Mucosa of descending colon (tissue), 3 donors: ENCODE measurements around the gene RFESD. TPM values are rescaled to one million over a fixed set of nuclear protein-coding genes. Genes with fewer than 3 reads are reported as not detected.

ENCODE experiments used
- ATAC-seq: fragments of 200-7000 bp; cut with Tn5 transposase; one replicate; pipeline ENCODE4 v1.9.1; 2020; ENCODE audit warnings: mild to moderate bottlenecking, moderate library complexity
- DNase-seq, 3 donors: peaks; one replicate each; pipeline ENCODE4 v3.0.0-alpha.2; 2020
- H3K36me3 ChIP-seq: fragments of 200-600 bp; one replicate; pipeline ENCODE4 v1.8.0; 2021; ENCODE audit warnings: low read depth, mild to moderate bottlenecking
- H3K4me1 ChIP-seq: fragments of 200-600 bp; one replicate; pipeline ENCODE4 v1.8.0; 2021; ENCODE audit warnings: low read depth, mild to moderate bottlenecking
- H3K4me3 ChIP-seq: fragments of 200-600 bp; one replicate; pipeline ENCODE4 v1.8.0; 2021; ENCODE audit warnings: mild to moderate bottlenecking
- H3K9me3 ChIP-seq: fragments of 200-600 bp; one replicate; pipeline ENCODE4 v1.8.0; 2021; ENCODE audit warnings: mild to moderate bottlenecking
- intact Hi-C, 2 donors: fragments of 100-400 bp; cut with DNase I in 1 of 2; cut with micrococcal nuclease in 1 of 2; formaldehyde crosslinking; loops; one replicate each; pipeline versions ENCODE4 v1.11.0 to v1.11.1; 2022; cut with DNase I, micrococcal nuclease
- total RNA-seq, 3 donors: library from RNA; stranded (reverse); fragmentation: NEBNext Ultra II Directional in 2 of 3; extraction: Animal tissue kit (Norgen Biotek cat#: 25700) in 2 of 3; gene quantifications; one replicate each; pipeline versions ENCODE4 v1.2.1 to v1.2.4, GENCODE V29; 2021 to 2023
- TF ChIP-seq, protein P1 (sequence below): fragments of 200-600 bp; IDR thresholded peaks from one replicate; pipeline ENCODE4 v1.8.0; 2022; ENCODE audit warnings: antibody characterized with exemption, mild to moderate bottlenecking
- donor health status: DM: no; HTN: no; CAD: no; lungs with moderate emphysema.
- donor health status: DM: no; HTN: no; CAD: no.
- donor health status: DM: no; HTN: yes; CAD: no.

The RFESD gene
- total RNA-seq, 3 donors from 2014 or later: 0.31 to 2.5 (median 1.4) TPM

DNA sequence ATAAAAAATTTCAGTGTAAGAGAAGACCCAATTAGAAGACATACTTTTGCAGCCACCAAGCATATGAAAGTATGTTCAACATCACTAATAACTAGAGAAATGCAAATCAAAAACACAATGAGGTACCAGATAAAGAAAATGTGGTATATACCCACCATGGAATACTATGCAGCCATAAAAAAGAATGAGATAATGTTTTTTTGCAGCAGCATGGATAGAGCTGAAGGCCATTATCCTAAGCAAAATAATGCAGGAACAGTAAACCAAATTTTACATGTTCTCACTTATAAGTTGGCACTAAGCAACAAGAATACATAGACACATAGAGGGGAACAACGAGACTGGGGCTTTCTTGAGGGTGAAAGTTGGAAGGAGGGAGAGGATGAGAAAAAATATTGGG lies 43.1 kb downstream of the RFESD start:
- TF ChIP-seq, protein P1, sequence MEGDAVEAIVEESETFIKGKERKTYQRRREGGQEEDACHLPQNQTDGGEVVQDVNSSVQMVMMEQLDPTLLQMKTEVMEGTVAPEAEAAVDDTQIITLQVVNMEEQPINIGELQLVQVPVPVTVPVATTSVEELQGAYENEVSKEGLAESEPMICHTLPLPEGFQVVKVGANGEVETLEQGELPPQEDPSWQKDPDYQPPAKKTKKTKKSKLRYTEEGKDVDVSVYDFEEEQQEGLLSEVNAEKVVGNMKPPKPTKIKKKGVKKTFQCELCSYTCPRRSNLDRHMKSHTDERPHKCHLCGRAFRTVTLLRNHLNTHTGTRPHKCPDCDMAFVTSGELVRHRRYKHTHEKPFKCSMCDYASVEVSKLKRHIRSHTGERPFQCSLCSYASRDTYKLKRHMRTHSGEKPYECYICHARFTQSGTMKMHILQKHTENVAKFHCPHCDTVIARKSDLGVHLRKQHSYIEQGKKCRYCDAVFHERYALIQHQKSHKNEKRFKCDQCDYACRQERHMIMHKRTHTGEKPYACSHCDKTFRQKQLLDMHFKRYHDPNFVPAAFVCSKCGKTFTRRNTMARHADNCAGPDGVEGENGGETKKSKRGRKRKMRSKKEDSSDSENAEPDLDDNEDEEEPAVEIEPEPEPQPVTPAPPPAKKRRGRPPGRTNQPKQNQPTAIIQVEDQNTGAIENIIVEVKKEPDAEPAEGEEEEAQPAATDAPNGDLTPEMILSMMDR: no peak
- DNase-seq: no peak
- H3K4me1 ChIP-seq: no peaks in the 10 kb centered on the region

DNA sequence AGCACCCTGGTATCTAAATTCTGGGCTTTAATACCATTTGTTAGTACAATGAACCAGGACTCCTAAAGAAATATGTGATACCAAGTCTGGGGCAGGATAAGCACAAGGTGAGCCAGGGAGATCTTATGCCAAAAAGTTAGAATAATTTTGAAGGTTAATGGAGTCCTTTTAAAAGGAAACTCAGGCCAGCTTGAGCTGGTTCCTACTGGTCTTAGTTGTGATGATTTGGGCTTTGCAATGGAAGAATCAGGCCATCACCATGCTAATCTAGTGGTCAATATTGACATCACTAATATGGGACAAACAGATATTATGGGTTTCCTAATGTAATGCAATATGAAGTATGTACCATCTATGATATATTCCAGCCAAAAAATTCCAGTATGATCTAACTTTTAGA lies 43.8 kb downstream of the RFESD start:
- no peaks in the 10 kb centered on the region for H3K9me3 ChIP-seq
- no peak overlapping the region for H3K4me3 ChIP-seq
- intact Hi-C loops: no loop called here
- no peaks in the 10 kb centered on the region for H3K36me3 ChIP-seq
- ATAC-seq: no peak
- TF ChIP-seq, protein P1: no peak
- no peak for DNase-seq
- no peaks in the 10 kb centered on the region for H3K4me1 ChIP-seq

More for the DNA sequence above, 43.1 kb downstream of the RFESD start:
- no peak for ATAC-seq
- no peak overlapping the region for H3K4me3 ChIP-seq
- no peaks in the 10 kb centered on the region for H3K9me3 ChIP-seq
- intact Hi-C loops: no loop called here
- no peaks in the 10 kb centered on the region for H3K36me3 ChIP-seq

DNA sequence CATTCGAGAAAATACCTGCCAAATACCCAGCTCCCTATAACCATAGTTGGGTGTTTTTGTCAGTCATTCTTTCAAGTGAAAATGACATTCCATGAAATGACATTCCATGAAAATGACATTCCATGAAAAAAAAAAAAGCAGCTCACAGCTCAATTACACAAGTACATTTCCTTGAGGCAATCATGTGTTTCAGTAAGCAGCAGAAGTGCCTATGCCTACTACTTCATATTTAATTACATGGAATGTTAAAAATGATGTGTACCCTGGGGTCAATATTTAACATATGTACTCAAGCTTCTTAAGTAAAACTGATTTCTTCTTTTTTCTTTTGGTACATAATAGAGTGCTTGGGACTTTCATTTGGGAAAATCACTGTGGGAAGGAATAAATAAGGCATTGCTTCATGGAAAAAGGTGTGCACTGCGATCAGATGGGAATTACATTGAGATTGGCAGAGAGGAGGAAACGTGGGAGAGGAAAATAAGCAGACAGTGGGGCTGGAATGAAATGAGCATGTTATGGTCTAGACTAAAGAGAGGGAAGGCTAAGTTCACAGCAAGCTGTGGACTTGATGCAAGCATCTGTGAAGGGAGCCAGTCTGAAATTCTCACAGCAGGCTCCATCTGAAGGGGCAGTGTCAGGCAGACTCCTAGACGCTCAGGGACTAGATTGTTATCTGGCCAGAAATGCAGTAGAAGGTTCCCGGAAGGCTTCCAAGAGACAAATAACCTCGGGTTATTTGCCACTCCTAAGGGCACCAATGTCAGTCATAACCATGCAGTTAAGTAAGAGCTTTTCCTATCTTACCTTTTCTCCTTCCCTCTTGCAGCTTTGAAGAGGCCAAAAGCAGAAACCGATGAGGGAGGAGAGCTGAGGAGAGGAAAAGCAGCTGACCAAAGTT lies 51.5 kb downstream of the RFESD start:
- ATAC-seq: no peak
- H3K4me3 ChIP-seq: no peak overlapping the region
- TF ChIP-seq, protein P1: no peak
- H3K4me1 ChIP-seq: no peaks in the 10 kb centered on the region
- H3K36me3 ChIP-seq: no peaks in the 10 kb centered on the region
- no peak for DNase-seq
- intact Hi-C loops: no loop called here
- no peaks in the 10 kb centered on the region for H3K9me3 ChIP-seq

DNA sequence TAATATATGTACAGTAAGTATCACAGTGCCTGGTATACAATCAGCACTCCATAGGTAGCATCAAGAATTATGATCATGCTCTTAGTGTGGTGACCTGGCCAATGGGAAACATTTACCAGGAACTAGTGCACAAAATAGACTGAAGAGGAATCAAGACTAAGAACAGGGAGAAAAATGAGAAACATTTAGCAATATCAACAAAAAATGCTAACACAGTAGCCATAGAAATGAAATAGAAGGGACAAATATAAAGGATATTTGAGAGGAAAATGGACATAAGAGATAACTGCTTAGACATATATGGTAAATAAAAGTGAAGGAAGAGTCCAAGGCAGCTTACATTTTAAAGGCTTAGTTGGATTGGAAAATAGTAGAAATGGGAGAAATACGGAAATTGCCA lies 52.8 kb downstream of the RFESD start:
- Histone ChIP-seq H3K4me3 (no peak overlapping the region), H3K9me3 (no peaks in the 10 kb centered on the region), H3K36me3 (no peaks in the 10 kb centered on the region), H3K4me1 (no peaks in the 10 kb centered on the region)
- no peak for DNase-seq
- intact Hi-C loops: no loop called here
- no peak for ATAC-seq
- TF ChIP-seq, protein P1: no peak

DNA sequence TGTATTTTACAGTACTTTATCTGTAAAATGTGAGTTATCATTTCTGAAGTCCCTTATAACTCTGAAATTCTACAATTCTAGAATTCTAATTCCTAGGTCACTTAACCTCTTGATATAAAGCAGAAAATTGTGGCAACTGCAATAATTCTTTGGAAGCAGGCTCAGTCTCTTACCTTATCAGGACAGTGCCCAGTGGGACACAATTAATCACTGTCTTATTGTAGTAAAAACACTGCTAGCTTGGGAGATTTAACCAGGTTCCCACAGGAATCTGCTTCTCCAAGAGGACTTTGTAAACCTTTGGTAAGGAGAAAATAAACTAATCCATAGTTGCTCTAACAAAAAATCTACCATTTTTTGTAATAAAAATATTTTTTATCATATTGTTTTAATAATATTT lies 54.5 kb downstream of the RFESD start:
- Histone ChIP-seq H3K4me1 (no peaks in the 10 kb centered on the region), H3K9me3 (no peaks in the 10 kb centered on the region), H3K36me3 (no peaks in the 10 kb centered on the region), H3K4me3 (no peak overlapping the region)
- no peak for DNase-seq
- ATAC-seq: no peak
- TF ChIP-seq, protein P1: no peak
- intact Hi-C loops: no loop called here
